Right cardiac atrium (tissue), 5 donors: ENCODE measurements around the gene CGB3. TPM values are rescaled to one million over a fixed set of nuclear protein-coding genes. Genes with fewer than 3 reads are reported as not detected.

Experiments
- ATAC-seq, 2 donors: fragments of 200-7000 bp; cut with Tn5 transposase; one replicate each; pipeline versions ENCODE4 v1.8.0 to v1.9.1; 2020; ENCODE audit warnings: moderate library complexity in 2 of 2, mild to moderate bottlenecking in 1 of 2
- DNase-seq, 3 donors: peaks; one replicate each; pipeline ENCODE4 v3.0.0-alpha.2; 2020
- H3K27ac ChIP-seq: one replicate; pipeline ENCODE4 v1.5.1; 2013; ENCODE audit warnings: mild to moderate bottlenecking, low read length, control low read depth, moderate library complexity
- H3K27me3 ChIP-seq: one replicate; pipeline ENCODE4 v1.6.1; 2013; ENCODE audit not compliant: control insufficient read depth, insufficient read depth
- H3K4me1 ChIP-seq: one replicate; pipeline ENCODE4 v1.6.1; 2013; ENCODE audit warnings: low read length; ENCODE audit not compliant: control insufficient read depth, insufficient read depth
- H3K4me3 ChIP-seq: one replicate; pipeline ENCODE4 v1.5.1; 2013; ENCODE audit warnings: low read length, control low read depth
- H3K9me3 ChIP-seq: one replicate; pipeline ENCODE4 v1.6.1; 2013; ENCODE audit warnings: low read length; ENCODE audit not compliant: control insufficient read depth
- WGBS: extraction: QIAGEN DNeasy Blood & Tissue Kit; methylation state at CpG from one replicate; pipeline ENCODE4 v1.1.7; 2013; 5-methylcytosine and 5-hydroxymethylcytosine counted together
- intact Hi-C, 4 donors: fragments of 100-400 bp; cut with DNase I; formaldehyde crosslinking; loops; one replicate each; pipeline versions ENCODE4 v1.11.0 to v1.14.0; 2022 to 2023
- polyA plus RNA-seq: library from polyadenylated mRNA; stranded (reverse); fragments of 200-250 nt; gene quantifications from one replicate; pipeline ENCODE4 v1.2.3, GENCODE V29; 2013
- total RNA-seq, 4 donors: library from RNA; stranded (reverse); fragmentation: NEBNext Ultra II Directional; extraction: Animal tissue kit (Norgen Biotek cat#: 25700); gene quantifications; one replicate each; pipeline ENCODE4 v1.2.1, GENCODE V29; 2021
- donor health status: healthy with polysubstance abuse.
- donor health status: DM: no; HTN: yes; CAD: no.
- donor health status: DM: no; HTN: no; CAD: no.
- donor health status: DM: no; HTN: yes; CAD: no; lungs with severe emphysema.
- donor health status: DM: yes; HTN: yes; CAD: no.

CGB3 gene
- total and polyA plus RNA-seq, 5 donors, result not detected

DNA sequence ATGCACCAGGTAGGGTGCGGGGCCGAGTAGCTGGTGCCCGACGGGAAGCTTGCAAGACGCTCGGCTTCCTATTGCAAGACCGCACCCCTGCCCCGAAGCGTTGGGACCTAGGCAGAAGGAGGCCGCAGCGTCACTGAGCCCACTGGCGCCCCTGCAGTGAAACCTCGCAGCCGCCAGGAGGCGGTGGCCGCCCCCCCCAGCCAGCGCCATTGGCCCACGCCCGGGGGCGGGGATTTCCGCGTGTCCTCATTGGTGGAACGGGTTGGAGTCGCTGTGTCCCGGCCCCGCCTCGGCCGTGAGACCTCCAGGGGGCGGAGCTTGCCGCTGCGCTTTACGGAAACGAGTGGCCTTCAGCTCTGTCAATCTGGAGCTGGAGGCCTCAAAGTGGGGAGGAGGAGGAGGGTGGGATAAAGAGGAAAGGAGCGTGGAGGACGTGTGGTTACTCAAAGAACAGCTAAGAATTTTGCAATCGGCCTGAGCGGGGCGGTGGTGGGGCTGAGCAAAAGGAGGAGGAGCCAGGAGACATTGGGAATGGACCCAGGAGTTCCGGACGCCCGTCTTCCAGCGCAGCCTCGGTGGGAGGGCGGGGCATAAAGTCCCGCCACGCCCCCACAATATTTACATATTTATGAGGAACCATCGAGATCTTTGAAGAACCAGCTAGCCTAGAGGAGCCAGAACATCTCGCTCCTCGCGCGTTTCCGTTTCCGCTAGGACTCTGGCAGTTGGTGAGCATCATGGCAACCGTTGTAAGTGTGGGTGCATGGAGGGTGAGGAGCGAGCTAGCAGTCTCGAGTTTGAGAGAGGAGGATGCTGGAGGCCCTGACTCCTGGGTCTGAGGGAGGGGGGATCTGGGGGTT, 30.7 kb downstream of the CGB3 start, which contains the start of the genes GYS1 and RUVBL2:
GYS1 (minus strand) TSS at position 135 of the 860 bp plus-strand sequence. CDS start 197 bp downstream, outside the sequence.
RUVBL2 (plus strand) TSS at position 713 of the 860 bp plus-strand sequence; CDS start at position 738, 25 bp downstream.
- H3K27ac ChIP-seq, result peak within 1 kb of the TSS; percentile 88
- under 1% methylated on average over 56 of the region's 56 CpGs for WGBS
- DNase-seq (peak; percentile 100), ATAC-seq (peak; percentile 95 to 96)
- H3K4me1 ChIP-seq, result peaks cover 12% of the 10 kb centered on the region
- no peaks in the 10 kb centered on the region for H3K9me3 ChIP-seq
- intact Hi-C loops, result no loop called here
- no peaks in the 10 kb centered on the region for H3K27me3 ChIP-seq
- H3K4me3 ChIP-seq, result peak within 1 kb of the TSS; percentile 64

DNA sequence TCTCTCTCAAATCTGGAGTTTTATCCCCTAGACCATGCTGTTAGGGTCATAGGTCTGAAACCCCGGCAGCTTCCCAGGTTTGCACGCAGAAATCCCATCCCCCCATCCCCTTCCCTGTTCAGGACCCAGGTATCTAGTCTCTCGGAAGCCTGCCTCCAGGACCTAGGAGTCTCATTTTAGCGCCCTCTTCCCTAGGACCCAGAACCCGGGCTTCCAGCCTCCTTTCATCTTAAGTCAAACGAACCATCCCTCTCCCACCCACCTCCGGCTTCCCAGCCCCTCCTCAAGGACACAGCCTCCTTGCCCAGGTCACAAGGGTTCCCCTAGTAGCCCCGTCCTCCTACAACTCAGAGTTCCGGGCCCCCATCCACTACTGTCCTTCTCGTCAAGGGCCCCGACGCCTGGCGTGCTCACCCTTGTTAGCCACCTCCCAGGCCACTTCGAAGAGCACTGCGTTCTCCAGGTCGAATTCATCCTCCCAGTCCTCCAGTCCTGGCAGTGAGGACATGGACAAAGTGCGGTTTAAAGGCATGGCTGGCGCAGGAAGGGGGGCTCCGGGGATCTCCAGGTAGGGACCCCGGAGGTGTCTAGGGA, 31.5 kb downstream of the CGB3 start:
- H3K9me3 ChIP-seq, result no peaks in the 10 kb centered on the region
- ATAC-seq (peak; percentile 0 to 10), DNase-seq (peak in 1 of 3 donors; percentile 75)
- whole genome bisulfite sequencing, result under 1% methylated on average over 20 of the region's 20 CpGs
- peak overlapping the region; percentile 60 for H3K4me3 ChIP-seq
- H3K27me3 ChIP-seq, result no peaks in the 10 kb centered on the region
- intact Hi-C loops, result no loop called here
- H3K4me1 ChIP-seq, result peaks cover 12% of the 10 kb centered on the region
- peak overlapping the region; percentile 88 for H3K27ac ChIP-seq

DNA sequence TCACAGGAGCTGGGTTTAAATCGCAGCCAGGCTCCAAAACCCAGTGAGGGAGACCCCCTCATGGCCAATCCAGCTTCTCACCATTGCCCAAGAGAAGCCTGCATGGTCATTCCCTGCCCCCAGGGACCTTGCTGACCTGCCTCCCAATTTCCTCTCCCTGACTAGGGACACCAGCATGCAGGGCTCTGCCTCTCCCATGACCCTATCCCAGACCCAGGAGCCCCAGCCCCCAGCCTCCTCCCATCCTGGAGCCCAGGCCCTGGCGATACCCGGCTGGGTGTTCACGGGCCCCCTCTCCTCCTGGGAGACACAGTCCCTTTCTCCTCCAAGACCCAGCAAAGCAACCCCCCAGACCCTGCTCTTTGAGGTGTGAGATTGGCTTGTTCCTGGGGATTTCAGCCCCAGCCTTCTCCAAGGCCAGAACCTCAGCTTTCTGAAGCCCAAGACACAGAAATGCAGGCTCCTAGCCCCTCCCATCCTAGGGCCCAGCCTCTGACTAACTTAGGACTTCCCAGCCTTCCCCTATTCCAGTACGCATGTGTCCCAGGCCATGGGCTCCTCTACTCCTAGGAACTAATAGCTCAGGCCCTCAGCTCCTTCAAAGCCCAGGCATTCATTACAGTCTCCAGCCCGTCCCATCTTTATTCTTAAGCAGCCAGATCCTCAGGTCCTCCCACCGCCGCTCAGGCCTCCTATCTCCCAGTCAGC, 32.1 kb downstream of the CGB3 start:
- H3K9me3 ChIP-seq, result no peaks in the 10 kb centered on the region

DNA sequence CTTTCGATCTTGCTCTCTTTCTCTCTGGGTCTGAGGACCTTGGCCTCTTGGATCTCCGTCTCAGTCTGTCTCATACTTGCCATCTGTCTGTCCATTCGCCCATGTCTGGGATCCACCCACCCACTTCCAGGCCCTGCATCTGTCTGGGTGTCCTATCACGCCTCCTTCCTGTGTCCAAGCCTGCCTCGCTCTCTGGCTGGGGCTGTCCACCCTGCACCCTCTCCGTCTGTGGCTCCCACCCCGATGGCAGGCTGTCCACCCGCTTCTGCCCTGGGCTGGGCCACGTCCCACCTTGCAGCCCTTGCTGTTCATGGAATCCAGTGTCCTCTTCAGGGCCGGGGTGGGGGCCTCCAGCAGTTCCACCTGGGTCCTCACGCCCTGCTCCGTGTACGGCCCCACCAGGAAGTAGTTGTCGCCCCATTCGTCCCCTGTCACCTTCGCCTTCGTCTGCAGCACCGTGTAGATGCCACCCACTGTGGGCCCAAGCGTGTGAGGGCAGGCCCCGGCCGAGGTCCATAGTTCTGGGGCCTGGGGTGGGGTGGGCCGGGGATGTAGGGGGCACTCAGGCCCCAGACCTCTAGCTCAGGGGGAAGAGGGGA, 33.0 kb downstream of the CGB3 start:
- 79% methylated on average over 22 of the region's 22 CpGs for WGBS
- Histone ChIP-seq H3K9me3 (no peaks in the 10 kb centered on the region), H3K4me1 (peaks cover 12% of the 10 kb centered on the region), H3K27ac (peak overlapping the region; percentile 18), H3K27me3 (no peaks in the 10 kb centered on the region), H3K4me3 (peak overlapping the region; percentile 60)
- ATAC-seq, result no peak
- DNase-seq, result no peak
- intact Hi-C loops, result no loop called here

More for the DNA sequence above, 32.1 kb downstream of the CGB3 start:
- Histone ChIP-seq H3K4me3 (peak overlapping the region; percentile 60), H3K27me3 (no peaks in the 10 kb centered on the region), H3K27ac (peak overlapping the region; percentile 88), H3K4me1 (peaks cover 12% of the 10 kb centered on the region)
- ATAC-seq, result peak; percentile 52 to 61
- WGBS, result 18% methylated on average over 8 of the region's 8 CpGs
- intact Hi-C loops, result no loop called here
- peak in 2 of 3 donors; percentile 66 to 82 for DNase-seq

DNA sequence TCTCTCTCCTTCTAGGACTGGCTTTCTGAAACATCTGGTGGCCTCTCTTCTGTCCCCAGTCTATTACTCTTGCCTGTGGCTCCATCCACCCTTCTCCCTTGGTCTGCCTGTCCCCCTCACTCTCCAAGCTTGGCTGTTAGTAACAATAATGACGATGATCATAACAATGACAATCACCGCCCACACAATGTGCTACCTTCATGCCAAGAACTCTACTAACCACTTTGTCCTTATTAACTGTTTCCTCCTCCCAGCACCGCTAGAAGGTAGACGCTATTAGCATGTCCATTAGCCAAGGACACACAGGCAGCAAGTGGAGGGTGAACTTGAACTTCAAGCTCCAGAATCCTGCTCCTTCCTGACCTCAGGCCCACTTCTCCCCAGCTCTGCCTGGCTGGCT, 33.7 kb downstream of the CGB3 start:
- H3K27me3 ChIP-seq, result no peaks in the 10 kb centered on the region
- intact Hi-C loops, result no loop called here
- H3K4me1 ChIP-seq, result peaks cover 12% of the 10 kb centered on the region
- WGBS, result 50% methylated on average over 4 of the region's 4 CpGs
- no peak for ATAC-seq
- H3K4me3 ChIP-seq, result no peak overlapping the region
- no peak for DNase-seq
- H3K27ac ChIP-seq, result peak overlapping the region; percentile 19
- no peaks in the 10 kb centered on the region for H3K9me3 ChIP-seq

DNA sequence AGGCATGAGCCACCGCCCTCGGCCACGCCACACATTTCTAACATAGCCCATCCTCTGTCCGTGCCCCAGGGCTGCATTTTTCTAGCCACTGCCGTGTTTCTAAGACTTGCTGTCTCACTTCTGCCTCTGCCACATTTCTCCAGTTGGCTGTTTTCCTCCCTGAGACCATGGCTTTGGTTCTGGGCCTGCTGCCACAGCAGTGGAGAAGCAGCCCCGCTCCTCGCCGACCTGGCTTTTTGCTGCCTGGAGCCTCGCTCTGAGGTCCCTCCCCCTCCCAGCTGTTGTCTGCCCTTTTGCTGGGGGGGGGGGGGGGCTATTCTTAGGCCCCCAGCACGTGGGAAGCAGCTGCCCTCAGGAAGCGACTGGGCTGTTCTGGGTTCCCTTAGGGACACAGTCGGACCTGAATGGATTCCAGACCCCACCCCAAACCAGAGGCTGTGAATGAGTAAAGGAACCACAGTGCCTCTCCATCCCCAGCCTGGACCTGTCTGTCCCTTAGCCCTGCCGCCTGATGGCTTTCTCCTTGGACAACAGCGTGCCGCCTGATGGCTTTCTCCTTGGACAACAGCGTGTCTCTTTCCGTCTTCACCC, 34.3 kb downstream of the CGB3 start:
- 57% methylated on average over 17 of the region's 17 CpGs for WGBS
- DNase-seq (no peak), ATAC-seq (no peak)
- H3K27ac ChIP-seq, result peak overlapping the region; percentile 19
- H3K9me3 ChIP-seq, result no peaks in the 10 kb centered on the region
- H3K27me3 ChIP-seq, result no peaks in the 10 kb centered on the region
- intact Hi-C loops, result no loop called here
- no peak overlapping the region for H3K4me3 ChIP-seq
- peaks cover 12% of the 10 kb centered on the region for H3K4me1 ChIP-seq

DNA sequence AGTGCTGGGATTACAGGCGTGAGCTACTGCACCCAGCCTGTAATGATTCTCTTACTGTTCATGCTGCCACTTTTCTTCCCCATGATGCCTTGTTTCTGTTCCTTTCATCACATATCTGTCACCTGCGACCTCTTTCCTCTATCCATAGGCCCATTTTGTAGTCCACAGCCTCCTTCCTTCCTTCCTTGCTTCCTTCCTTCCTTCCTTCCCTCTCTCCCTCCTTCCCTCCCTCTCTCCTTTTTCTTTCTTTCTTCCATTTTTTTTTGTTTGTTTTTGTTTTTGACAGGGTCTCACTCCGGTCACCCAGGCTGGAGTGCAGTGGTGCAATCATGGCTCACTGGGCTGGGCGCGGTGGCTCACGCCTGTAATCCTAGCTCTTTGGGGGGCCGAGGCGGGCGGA, 35.3 kb downstream of the CGB3 start:
- H3K4me1 ChIP-seq, result peaks cover 9% of the 10 kb centered on the region
- no peak overlapping the region for H3K4me3 ChIP-seq
- H3K27me3 ChIP-seq, result no peaks in the 10 kb centered on the region
- intact Hi-C loops, result no loop called here
- no peak overlapping the region for H3K27ac ChIP-seq
- DNase-seq (no peak), ATAC-seq (no peak)
- H3K9me3 ChIP-seq, result no peaks in the 10 kb centered on the region
- WGBS, result 94% methylated on average over 9 of the region's 9 CpGs

DNA sequence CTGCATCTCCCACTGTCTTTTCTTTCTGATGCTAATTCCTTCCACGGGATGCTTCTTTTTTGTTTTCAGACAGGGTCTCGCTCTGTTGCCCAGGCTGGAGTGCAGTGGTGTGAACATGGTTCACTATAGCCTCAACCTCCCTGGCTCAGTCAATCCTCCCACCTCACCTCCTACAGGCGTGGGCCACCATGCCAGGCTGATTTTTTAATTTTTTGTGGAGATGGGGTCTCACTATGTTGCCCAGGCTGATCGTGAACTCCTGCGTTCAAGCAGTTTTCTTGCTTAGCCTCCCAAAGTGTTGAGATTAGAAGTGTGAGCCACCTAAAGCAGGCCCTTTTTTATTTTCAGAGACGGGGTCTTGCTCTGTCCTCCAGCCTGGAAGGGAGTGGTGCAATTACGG, 35.8 kb downstream of the CGB3 start:
- no peak for DNase-seq
- H3K4me1 ChIP-seq, result peaks cover 9% of the 10 kb centered on the region

DNA sequence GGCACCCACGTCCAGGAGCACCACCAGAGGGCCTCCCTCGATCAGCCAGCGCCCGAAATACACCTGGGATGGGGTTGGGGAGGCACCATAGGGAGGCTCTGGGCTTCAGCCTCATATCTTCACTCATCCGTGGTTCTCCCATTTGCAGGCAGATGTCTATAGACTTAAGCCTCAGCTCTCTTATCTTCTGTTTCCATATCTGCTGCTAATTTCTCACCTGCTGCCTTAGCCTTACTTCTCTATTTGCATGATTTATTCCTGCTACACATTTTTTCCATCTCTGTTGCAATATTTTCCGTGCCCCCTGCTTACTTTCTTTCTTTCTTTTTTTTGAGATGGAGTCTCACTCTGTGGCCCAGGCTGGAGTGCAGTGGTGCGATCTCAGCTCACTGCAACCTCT, 36.8 kb downstream of the CGB3 start:
- 88% methylated on average over 7 of the region's 7 CpGs for WGBS
- DNase-seq, result no peak
- H3K4me3 ChIP-seq, result no peak overlapping the region
- ATAC-seq, result no peak
- no peak overlapping the region for H3K27ac ChIP-seq
- peaks cover 9% of the 10 kb centered on the region for H3K4me1 ChIP-seq
- intact Hi-C loops, result no loop called here
- no peaks in the 10 kb centered on the region for H3K27me3 ChIP-seq
- no peaks in the 10 kb centered on the region for H3K9me3 ChIP-seq

More for the DNA sequence above, 35.8 kb downstream of the CGB3 start:
- Histone ChIP-seq H3K4me3 (no peak overlapping the region), H3K9me3 (no peaks in the 10 kb centered on the region), H3K27ac (no peak overlapping the region), H3K27me3 (no peaks in the 10 kb centered on the region)
- WGBS, result 98% methylated on average over 7 of the region's 7 CpGs
- intact Hi-C loops, result no loop called here
- ATAC-seq, result no peak

DNA sequence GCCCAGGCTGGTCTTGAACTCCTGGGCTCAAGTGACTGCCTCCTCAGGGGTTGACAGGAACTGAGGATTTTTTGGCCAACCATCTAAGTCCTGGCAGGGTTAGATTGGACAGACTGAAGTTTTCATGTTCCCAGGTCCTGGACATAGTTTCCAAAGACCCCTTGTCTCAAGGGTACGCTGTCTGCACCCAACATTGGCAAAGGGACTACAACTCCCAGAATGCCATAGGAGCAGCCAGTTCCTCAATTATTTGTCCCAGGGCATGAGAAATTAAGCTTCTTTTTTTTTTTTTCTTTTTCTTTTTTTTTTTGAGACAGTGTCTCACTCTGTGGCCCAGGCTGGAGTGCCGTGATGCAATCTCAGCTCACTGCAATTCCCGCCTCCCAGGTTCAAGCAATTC, 37.9 kb downstream of the CGB3 start:
- Histone ChIP-seq H3K4me3 (no peak overlapping the region), H3K27ac (no peak overlapping the region), H3K4me1 (peaks cover 4% of the 10 kb centered on the region), H3K27me3 (no peaks in the 10 kb centered on the region), H3K9me3 (no peaks in the 10 kb centered on the region)
- intact Hi-C loops, result no loop called here
- no peak for DNase-seq
- ATAC-seq, result no peak
- 94% methylated on average over 3 of the region's 3 CpGs for WGBS
